Kidney (tissue), 14 donors: ENCODE measurements around the gene AMMECR1. TPM values are rescaled to one million over a fixed set of nuclear protein-coding genes. Genes with fewer than 3 reads are reported as not detected.

Source experiments
- DNase-seq, 5 donors: peaks; one replicate each; pipeline ENCODE4 v3.0.0-alpha.2; 2013 to 2020
- FAIRE-seq: peaks from 2 replicates; lab custom pipeline; 2012; peaks lifted over from hg19 to GRCh38; lab: Jason Lieb, UNC
- H3K27ac ChIP-seq, 2 donors: one replicate each; pipeline ENCODE4 v1.7.0; 2013; ENCODE audit warnings: low read depth in 2 of 2, low read length in 2 of 2, inconsistent platforms in 1 of 2
- H3K27me3 ChIP-seq: one replicate; pipeline ENCODE4 v1.7.1; 2013; ENCODE audit warnings: low read length, inconsistent platforms; ENCODE audit not compliant: control insufficient read depth, insufficient read depth
- H3K36me3 ChIP-seq, 3 donors: one replicate each; pipeline versions ENCODE4 v1.7.0 to v1.7.1; 2013; ENCODE audit warnings: low read length in 3 of 3, control low read depth in 1 of 3, inconsistent platforms in 1 of 3; ENCODE audit not compliant: insufficient read depth in 3 of 3, control insufficient read depth in 2 of 3
- H3K4me1 ChIP-seq, 3 donors: one replicate each; pipeline versions ENCODE4 v1.7.0 to v1.7.1; 2013; ENCODE audit warnings: low read length in 3 of 3, inconsistent platforms in 1 of 3, low read depth in 1 of 3; ENCODE audit not compliant: control insufficient read depth in 2 of 3, insufficient read depth in 2 of 3
- H3K4me3 ChIP-seq, 3 donors: one replicate each; pipeline versions ENCODE4 v1.7.0 to v1.8.1; 2013; ENCODE audit warnings: low read length in 3 of 3, control low read depth in 1 of 3, inconsistent platforms in 1 of 3
- H3K9ac ChIP-seq, 3 donors: one replicate each; pipeline versions ENCODE4 v1.7.0 to v1.7.1; 2013; ENCODE audit warnings: low read length in 3 of 3, control low read depth in 1 of 3, inconsistent platforms in 1 of 3
- H3K9me3 ChIP-seq, 3 donors: one replicate each; pipeline versions ENCODE4 v1.7.0 to v1.7.1; 2013; ENCODE audit warnings: low read length in 3 of 3, control low read depth in 1 of 3, inconsistent platforms in 1 of 3; ENCODE audit not compliant: control insufficient read depth in 2 of 3, insufficient read depth in 1 of 3
- CTCF ChIP-seq: IDR thresholded peaks from 3 replicates; pipeline ENCODE4 v1.5.1; 2012; ENCODE audit warnings: mild to moderate bottlenecking, moderate library complexity, borderline replicate concordance; ENCODE audit not compliant: insufficient read depth; ENCODE audit errors: extremely low read depth
- intact Hi-C: fragments of 100-400 bp; cut with DNase I; formaldehyde crosslinking; loops from one replicate; pipeline ENCODE4 v1.11.1; 2022
- polyA plus RNA-seq: library from polyadenylated mRNA; stranded (reverse); fragments of 350-450 nt; fragmentation: Illumina TruSeq; extraction: RNeasy Lipid Tissue Mini Kit (QIAGEN cat#74804); gene quantifications from one replicate; pipeline ENCODE4 v1.2.3, GENCODE V29; 2014; ENCODE audit warnings: low read depth, low replicate concordance; ENCODE audit not compliant: insufficient read depth
- total RNA-seq: library from RNA; stranded (reverse); fragmentation: NEBNext Ultra II Directional; extraction: Animal tissue kit (Norgen Biotek cat#: 25700); gene quantifications from one replicate; pipeline ENCODE4 v1.2.1, GENCODE V29; 2021
- donor health status: control.
- donor health status: control.
- donor health status: control.
- donor health status: control.
- donor health status: control.
- donor health status: DM: yes; HTN: yes; CAD: no.
- donor health status: Normal renal cell carcinoma (clear cell type).

AMMECR1 gene
- total and polyA plus RNA-seq, 2 donors from 2014 or later, result 4.4 to 11.0 TPM

GRCh38 chrX:110192516-110192915, 125.4 kb downstream of the AMMECR1 start:
- intact Hi-C loops, result no loop called here
- Histone ChIP-seq H3K36me3 (no peaks in the 10 kb centered on the region), H3K27ac (no peak overlapping the region), H3K9ac (no peak overlapping the region), H3K27me3 (peaks cover 2% of the 10 kb centered on the region), H3K4me3 (no peak overlapping the region), H3K9me3 (no peaks in the 10 kb centered on the region), H3K4me1 (no peaks in the 10 kb centered on the region)
- no peak for TF ChIP-seq CTCF
- FAIRE-seq (no peak), DNase-seq (no peak)

GRCh38 chrX:110188701-110189558, 129.0 kb downstream of the AMMECR1 start:
- H3K9me3 ChIP-seq, result no peaks in the 10 kb centered on the region
- H3K4me1 ChIP-seq, result no peaks in the 10 kb centered on the region
- no peak for TF ChIP-seq CTCF
- no peaks in the 10 kb centered on the region for H3K27me3 ChIP-seq
- no peak for FAIRE-seq
- H3K4me3 ChIP-seq, result no peak overlapping the region
- no peaks in the 10 kb centered on the region for H3K36me3 ChIP-seq
- intact Hi-C loops, result no loop called here
- no peak overlapping the region for H3K27ac ChIP-seq
- no peak overlapping the region for H3K9ac ChIP-seq
- no peak for DNase-seq

GRCh38 chrX:110183314-110183713, 134.6 kb downstream of the AMMECR1 start:
- Histone ChIP-seq H3K27me3 (peaks cover 2% of the 10 kb centered on the region), H3K27ac (no peak overlapping the region), H3K4me1 (peaks cover 0 to 1% (median 0%) of the 10 kb centered on the region in 3 donors), H3K4me3 (no peak overlapping the region), H3K9me3 (no peaks in the 10 kb centered on the region), H3K9ac (no peak overlapping the region), H3K36me3 (no peaks in the 10 kb centered on the region)
- FAIRE-seq (no peak), DNase-seq (no peak)
- no peak for TF ChIP-seq CTCF
- intact Hi-C loops, result no loop called here
